GM23338 (cell line): Measurements from ENCODE around the gene MYL5. TPM values are rescaled to one million over a fixed set of nuclear protein-coding genes. Genes with fewer than 3 reads are reported as not detected.

Experiments used
- ATAC-seq: fragments of 200-7000 bp; cut with Tn5 transposase; 3 replicates; pipeline ENCODE4 v1.9.1; 2020
- DNase-seq: peaks from one replicate; pipeline ENCODE4 v3.0.0-alpha.2; 2015; ENCODE audit warnings: low spot score
- H2AFZ ChIP-seq: fragments of 200-600 bp; sonication (generic); 2 replicates; pipeline ENCODE4 v1.8.0; 2016; ENCODE audit warnings: antibody characterized with exemption, mild to moderate bottlenecking, moderate library complexity
- H3F3A ChIP-seq: fragments of 200-600 bp; sonication (generic); replicated peaks from 2 replicates; pipeline ENCODE4 v1.8.0; 2017; ENCODE audit warnings: antibody characterized with exemption, mixed run types, low read depth
- H3K27ac ChIP-seq: fragments of 200-600 bp; sonication (generic); 2 replicates; pipeline ENCODE4 v1.6.1; 2016; ENCODE audit warnings: low read depth
- H3K27me3 ChIP-seq: fragments of 200-600 bp; sonication (generic); 2 replicates; pipeline ENCODE4 v1.8.0; 2016; ENCODE audit warnings: mild to moderate bottlenecking, mixed run types, moderate library complexity; ENCODE audit not compliant: insufficient read depth
- H3K36me3 ChIP-seq: fragments of 200-600 bp; sonication (generic); 2 replicates; pipeline ENCODE4 v1.8.0; 2016; ENCODE audit warnings: mild to moderate bottlenecking; ENCODE audit not compliant: insufficient read depth
- H3K4me1 ChIP-seq: fragments of 200-600 bp; sonication (generic); 2 replicates; pipeline ENCODE4 v1.8.0; 2016; ENCODE audit warnings: mild to moderate bottlenecking, moderate library complexity; ENCODE audit not compliant: insufficient read depth
- H3K4me2 ChIP-seq: fragments of 200-600 bp; sonication (generic); 2 replicates; pipeline ENCODE4 v1.7.1; 2017; ENCODE audit warnings: mixed run types
- H3K4me3 ChIP-seq: fragments of 200-600 bp; sonication (generic); 2 replicates; pipeline ENCODE4 v1.6.1; 2016; ENCODE audit warnings: mixed run types
- H3K79me2 ChIP-seq: fragments of 200-600 bp; sonication (generic); replicated peaks from 2 replicates; pipeline ENCODE4 v1.8.0; 2017; ENCODE audit warnings: mild to moderate bottlenecking; ENCODE audit not compliant: insufficient read depth
- H3K9me2 ChIP-seq: fragments of 200-600 bp; sonication (generic); 2 replicates; pipeline ENCODE4 v1.8.0; 2017; ENCODE audit not compliant: insufficient read depth
- H4K20me1 ChIP-seq: fragments of 200-600 bp; sonication (generic); replicated peaks from 2 replicates; pipeline ENCODE4 v1.8.0; 2017; ENCODE audit warnings: mild to moderate bottlenecking; ENCODE audit not compliant: insufficient read depth
- H3K27ac Mint-ChIP-seq: 2 replicates; pipeline ENCODE4 v1.8.0; 2020; ENCODE audit warnings: inconsistent platforms, mild to moderate bottlenecking, moderate library complexity, mixed read lengths
- H3K27me3 Mint-ChIP-seq: 3 replicates; pipeline ENCODE4 v1.8.0; 2022; ENCODE audit warnings: low read depth, mild to moderate bottlenecking, moderate library complexity, mixed read lengths, inconsistent platforms; ENCODE audit not compliant: insufficient read depth, poor library complexity
- H3K36me3 Mint-ChIP-seq: 3 replicates; pipeline ENCODE4 v1.8.0; 2021; ENCODE audit warnings: low read depth, mild to moderate bottlenecking, inconsistent platforms, moderate library complexity, mixed read lengths
- H3K4me1 Mint-ChIP-seq: 3 replicates; pipeline ENCODE4 v1.8.0; 2020; ENCODE audit warnings: mild to moderate bottlenecking, inconsistent platforms, mixed read lengths
- H3K4me3 Mint-ChIP-seq: 3 replicates; pipeline ENCODE4 v1.8.0; 2021; ENCODE audit warnings: moderate library complexity, mild to moderate bottlenecking, inconsistent platforms, mixed read lengths
- H3K9me3 Mint-ChIP-seq: 3 replicates; pipeline ENCODE4 v1.8.0; 2020; ENCODE audit warnings: moderate library complexity, mild to moderate bottlenecking, inconsistent platforms, mixed read lengths
- CREB1 ChIP-seq: fragments of 250-450 bp; sonication (Bioruptor Pico); IDR thresholded peaks from 2 replicates; pipeline ENCODE4 v1.5.0; 2020; ENCODE audit warnings: low read depth, mild to moderate bottlenecking, moderate library complexity
- EZH2 ChIP-seq: fragments of 200-600 bp; sonication (generic); IDR thresholded peaks from one replicate; pipeline ENCODE4 v1.8.0; 2017; ENCODE audit warnings: antibody characterized with exemption, mild to moderate bottlenecking, low read depth; ENCODE audit not compliant: unreplicated experiment
- ZNF114 ChIP-seq: fragments of 250-450 bp; sonication (Bioruptor Pico); IDR thresholded peaks from 2 replicates; pipeline ENCODE4 v1.5.0; 2020; ENCODE audit warnings: mild to moderate bottlenecking, moderate library complexity
- polyA plus RNA-seq: library from polyadenylated mRNA; unstranded; fragments of >200 nt; fragmentation: Nextera tagmentation; extraction: Ambion mirVana; gene quantifications from 2 replicates; pipeline ENCODE4 v1.2.1, GENCODE V29; 2016
- total RNA-seq: library from RNA; depleted of rRNA; stranded (reverse); fragments of >200 nt; shearing (Covaris generic); gene quantifications from 2 replicates; pipeline ENCODE4 v1.2.3, GENCODE V29; 2014
- TF ChIP-seq, protein P1 (sequence below): IDR thresholded peaks from one replicate; pipeline ENCODE4 v1.6.1; 2018; ENCODE audit warnings: antibody characterized with exemption; ENCODE audit not compliant: unreplicated experiment
- TF ChIP-seq, protein P2 (sequence below): IDR thresholded peaks from 2 replicates; pipeline ENCODE4 v1.6.1; 2016; ENCODE audit warnings: antibody characterized with exemption
- TF ChIP-seq, protein P3 (sequence below), 2 experiments: fragments of 200-600 bp in 1 of 2; sonication (generic) in 1 of 2; conservative IDR thresholded peaks; 2 replicates each; pipeline versions ENCODE4 v1.5.1 to v1.6.1; 2016 to 2017; ENCODE audit warnings: antibody characterized with exemption in 2 of 2, low read depth in 2 of 2, mild to moderate bottlenecking in 2 of 2, moderate library complexity in 1 of 2

MYL5 gene
- total and polyA plus RNA-seq, 2 experiments from 2014 or later = 3.0 to 4.4 TPM

DNA sequence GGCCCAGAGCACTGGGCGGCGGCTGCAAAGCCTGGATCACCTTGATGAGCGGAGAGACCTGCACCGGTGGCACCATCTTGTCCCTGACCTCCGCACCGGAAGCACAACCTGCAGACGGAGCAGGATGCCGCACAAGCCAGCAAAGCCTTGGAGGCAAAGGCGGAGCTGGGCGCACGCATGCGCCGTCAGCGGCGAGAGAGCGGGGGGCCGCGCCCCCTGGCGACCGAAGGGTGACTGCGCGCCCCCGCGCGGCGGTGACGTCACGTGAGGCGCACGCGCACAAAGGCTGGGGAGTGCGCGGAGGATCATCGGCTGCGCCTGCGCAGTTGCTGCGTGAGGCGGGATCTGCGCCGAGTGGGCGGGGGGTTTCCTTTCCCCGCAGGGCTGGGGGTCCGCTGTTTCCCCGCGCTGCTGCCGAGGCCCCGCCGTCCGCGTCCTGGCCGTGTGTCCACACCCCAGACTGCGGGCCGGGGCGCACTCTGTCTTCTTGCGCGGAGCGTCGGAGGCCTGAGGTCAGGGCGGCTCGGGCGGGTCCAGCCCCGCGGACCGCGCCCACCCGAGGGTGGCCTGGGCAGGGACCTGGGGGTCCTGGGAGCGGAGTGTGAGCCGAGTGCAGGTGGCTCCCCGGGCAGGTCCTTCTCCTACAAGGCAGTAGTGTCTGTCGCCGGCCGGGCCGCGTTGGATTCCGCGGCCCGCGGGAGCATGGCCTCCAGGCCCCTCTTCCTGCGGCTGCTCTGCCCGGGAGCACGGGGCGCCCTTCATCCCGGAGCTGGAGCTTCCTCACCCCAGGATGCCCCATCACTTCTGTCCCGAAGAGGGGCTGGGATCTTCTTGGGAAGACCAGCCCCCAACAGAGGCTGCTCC is at the start of gene MYL5, which contains the start of gene ATP5ME (continued):
- TF ChIP-seq, protein P1, sequence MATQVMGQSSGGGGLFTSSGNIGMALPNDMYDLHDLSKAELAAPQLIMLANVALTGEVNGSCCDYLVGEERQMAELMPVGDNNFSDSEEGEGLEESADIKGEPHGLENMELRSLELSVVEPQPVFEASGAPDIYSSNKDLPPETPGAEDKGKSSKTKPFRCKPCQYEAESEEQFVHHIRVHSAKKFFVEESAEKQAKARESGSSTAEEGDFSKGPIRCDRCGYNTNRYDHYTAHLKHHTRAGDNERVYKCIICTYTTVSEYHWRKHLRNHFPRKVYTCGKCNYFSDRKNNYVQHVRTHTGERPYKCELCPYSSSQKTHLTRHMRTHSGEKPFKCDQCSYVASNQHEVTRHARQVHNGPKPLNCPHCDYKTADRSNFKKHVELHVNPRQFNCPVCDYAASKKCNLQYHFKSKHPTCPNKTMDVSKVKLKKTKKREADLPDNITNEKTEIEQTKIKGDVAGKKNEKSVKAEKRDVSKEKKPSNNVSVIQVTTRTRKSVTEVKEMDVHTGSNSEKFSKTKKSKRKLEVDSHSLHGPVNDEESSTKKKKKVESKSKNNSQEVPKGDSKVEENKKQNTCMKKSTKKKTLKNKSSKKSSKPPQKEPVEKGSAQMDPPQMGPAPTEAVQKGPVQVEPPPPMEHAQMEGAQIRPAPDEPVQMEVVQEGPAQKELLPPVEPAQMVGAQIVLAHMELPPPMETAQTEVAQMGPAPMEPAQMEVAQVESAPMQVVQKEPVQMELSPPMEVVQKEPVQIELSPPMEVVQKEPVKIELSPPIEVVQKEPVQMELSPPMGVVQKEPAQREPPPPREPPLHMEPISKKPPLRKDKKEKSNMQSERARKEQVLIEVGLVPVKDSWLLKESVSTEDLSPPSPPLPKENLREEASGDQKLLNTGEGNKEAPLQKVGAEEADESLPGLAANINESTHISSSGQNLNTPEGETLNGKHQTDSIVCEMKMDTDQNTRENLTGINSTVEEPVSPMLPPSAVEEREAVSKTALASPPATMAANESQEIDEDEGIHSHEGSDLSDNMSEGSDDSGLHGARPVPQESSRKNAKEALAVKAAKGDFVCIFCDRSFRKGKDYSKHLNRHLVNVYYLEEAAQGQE = no peak

DNA sequence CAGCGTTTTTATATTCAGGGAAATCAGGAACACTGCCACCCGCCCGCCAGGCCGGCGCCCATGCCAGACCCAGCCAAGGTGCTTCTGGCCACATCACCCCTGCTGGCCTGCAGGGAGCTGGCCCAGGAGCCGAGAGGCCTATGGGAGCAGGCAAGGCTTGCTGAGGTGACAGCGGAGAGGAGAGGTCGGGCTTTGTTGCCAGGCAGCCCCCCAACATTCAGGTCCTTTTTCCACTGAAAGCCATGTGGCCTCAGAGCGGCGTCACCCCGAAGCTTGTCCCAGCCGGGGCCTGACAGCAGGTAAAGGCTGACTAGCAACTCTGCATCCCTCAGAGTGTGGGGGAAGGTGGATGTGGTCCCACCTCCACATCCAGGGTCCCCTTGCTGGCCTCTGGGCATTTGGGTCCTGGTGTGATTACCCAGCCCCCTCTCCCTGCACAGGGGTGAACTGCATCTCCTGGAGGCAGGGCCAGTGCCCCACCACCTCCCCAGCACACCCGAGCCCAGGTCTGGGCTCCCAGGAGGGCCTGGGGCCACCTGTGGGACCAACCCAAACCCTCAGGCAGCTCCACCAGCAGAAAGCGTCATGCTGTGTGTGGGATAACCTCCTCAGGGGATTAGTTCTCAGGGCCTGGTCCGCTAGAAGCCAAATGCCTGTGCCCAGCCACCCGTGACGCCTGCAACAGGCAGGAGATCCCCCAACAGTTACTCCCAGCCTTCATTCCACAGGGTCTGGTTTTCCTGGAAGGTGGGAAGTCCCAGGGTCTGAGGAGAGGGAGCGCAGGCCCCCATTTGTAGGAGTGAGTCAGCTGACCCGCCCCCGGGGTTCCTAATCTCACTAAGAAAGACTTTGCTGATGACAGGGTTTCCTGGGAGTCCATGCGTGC is 49.4 kb upstream of the MYL5 start, which contains the start of gene PDE6B:
Gene PDE6B (plus strand): TSS at position 869 of the 886 bp plus-strand sequence. CDS start 54 bp downstream, outside the sequence.
- Histone ChIP-seq H3K9me2 (no peaks in the 10 kb centered on the region), H3K27me3 (no peaks in the 10 kb centered on the region), H3K79me2 (no peaks in the 10 kb centered on the region), H3K4me3 (no peak within 1 kb of the TSS), H3K27ac (no peak within 1 kb of the TSS), H4K20me1 (no peaks in the 10 kb centered on the region), H3K4me2 (no peak within 1 kb of the TSS), H3K4me1 (no peaks in the 10 kb centered on the region; the same call in 1 of the 2 replicates), H3K36me3 (no peaks in the 10 kb centered on the region), H3F3A (no peaks in the 10 kb centered on the region), H2AFZ (peak within 1 kb of the TSS; percentile 76)
- Mint-ChIP-seq H3K4me1 (peaks cover 10% of the 10 kb centered on the region), H3K4me3 (no peak within 1 kb of the TSS; the same call in 2 of the 3 replicates), H3K36me3 (no peaks in the 10 kb centered on the region), H3K9me3 (no peaks in the 10 kb centered on the region), H3K27me3 (peaks cover 14% of the 10 kb centered on the region), H3K27ac (peak within 1 kb of the TSS; percentile 44; the same call in 1 of the 2 replicates)
- ATAC-seq (peak; percentile 60), DNase-seq (peak; percentile 52)
- TF ChIP-seq ZNF114 (CRISPR knock-in tag) (no peak), EZH2 (no peak), CREB1 (CRISPR knock-in tag) (no peak)
- TF ChIP-seq, protein P2, sequence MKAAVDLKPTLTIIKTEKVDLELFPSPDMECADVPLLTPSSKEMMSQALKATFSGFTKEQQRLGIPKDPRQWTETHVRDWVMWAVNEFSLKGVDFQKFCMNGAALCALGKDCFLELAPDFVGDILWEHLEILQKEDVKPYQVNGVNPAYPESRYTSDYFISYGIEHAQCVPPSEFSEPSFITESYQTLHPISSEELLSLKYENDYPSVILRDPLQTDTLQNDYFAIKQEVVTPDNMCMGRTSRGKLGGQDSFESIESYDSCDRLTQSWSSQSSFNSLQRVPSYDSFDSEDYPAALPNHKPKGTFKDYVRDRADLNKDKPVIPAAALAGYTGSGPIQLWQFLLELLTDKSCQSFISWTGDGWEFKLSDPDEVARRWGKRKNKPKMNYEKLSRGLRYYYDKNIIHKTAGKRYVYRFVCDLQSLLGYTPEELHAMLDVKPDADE = no peak
- TF ChIP-seq, protein P3, sequence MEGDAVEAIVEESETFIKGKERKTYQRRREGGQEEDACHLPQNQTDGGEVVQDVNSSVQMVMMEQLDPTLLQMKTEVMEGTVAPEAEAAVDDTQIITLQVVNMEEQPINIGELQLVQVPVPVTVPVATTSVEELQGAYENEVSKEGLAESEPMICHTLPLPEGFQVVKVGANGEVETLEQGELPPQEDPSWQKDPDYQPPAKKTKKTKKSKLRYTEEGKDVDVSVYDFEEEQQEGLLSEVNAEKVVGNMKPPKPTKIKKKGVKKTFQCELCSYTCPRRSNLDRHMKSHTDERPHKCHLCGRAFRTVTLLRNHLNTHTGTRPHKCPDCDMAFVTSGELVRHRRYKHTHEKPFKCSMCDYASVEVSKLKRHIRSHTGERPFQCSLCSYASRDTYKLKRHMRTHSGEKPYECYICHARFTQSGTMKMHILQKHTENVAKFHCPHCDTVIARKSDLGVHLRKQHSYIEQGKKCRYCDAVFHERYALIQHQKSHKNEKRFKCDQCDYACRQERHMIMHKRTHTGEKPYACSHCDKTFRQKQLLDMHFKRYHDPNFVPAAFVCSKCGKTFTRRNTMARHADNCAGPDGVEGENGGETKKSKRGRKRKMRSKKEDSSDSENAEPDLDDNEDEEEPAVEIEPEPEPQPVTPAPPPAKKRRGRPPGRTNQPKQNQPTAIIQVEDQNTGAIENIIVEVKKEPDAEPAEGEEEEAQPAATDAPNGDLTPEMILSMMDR (conservative IDR thresholded peaks at IDR 0.05; ENCODE audit: low read depth in 2 of 2) = peak in 1 of 2 experiments; percentile 53; a peak in 3 of 4 replicates
